NCI-H82 treated with DMSO at 0.1 percent for 48 hours (cell line): ENCODE data around the gene SORCS3.

Experiments used
- DNase-seq: peaks from one replicate; lab custom pipeline; 2025; ENCODE audit not compliant: unreplicated experiment; lab: John Stamatoyannopoulos, UW

Gene SORCS3

GRCh38 chr10:104908581-104908980 is 267.5 kb downstream of the SORCS3 start:
- DNase-seq = no peak

GRCh38 chr10:104910712-104911111 is 269.6 kb downstream of the SORCS3 start:
- no peak for DNase-seq

- DNase-seq = no peak
Observed at GRCh38 chr10:104913390-104913789, 272.3 kb downstream of the SORCS3 start.

- no peak for DNase-seq
Observed at GRCh38 chr10:104920476-104920875, 279.4 kb downstream of the SORCS3 start.

- DNase-seq = peak; percentile 18
Observed at GRCh38 chr10:104921763-104922162, 280.7 kb downstream of the SORCS3 start.

- no peak for DNase-seq
Observed at GRCh38 chr10:104922810-104923209, 281.7 kb downstream of the SORCS3 start.

- DNase-seq = no peak
Observed at GRCh38 chr10:104923501-104923900, 282.4 kb downstream of the SORCS3 start.

GRCh38 chr10:104924101-104924795 is 283.2 kb downstream of the SORCS3 start:
- DNase-seq = no peak

- peak; percentile 29 for DNase-seq
Observed at GRCh38 chr10:104925232-104925851, 284.3 kb downstream of the SORCS3 start.

GRCh38 chr10:104928734-104929133 is 287.6 kb downstream of the SORCS3 start:
- no peak for DNase-seq

- no peak for DNase-seq
Observed at GRCh38 chr10:104931612-104932134, 290.6 kb downstream of the SORCS3 start.

GRCh38 chr10:104935656-104936055 is 294.6 kb downstream of the SORCS3 start:
- DNase-seq = no peak

GRCh38 chr10:104937567-104937966 is 296.5 kb downstream of the SORCS3 start:
- DNase-seq = no peak

- DNase-seq = no peak
Observed at GRCh38 chr10:104938031-104938430, 296.9 kb downstream of the SORCS3 start.

GRCh38 chr10:104941662-104942061 is 300.6 kb downstream of the SORCS3 start:
- no peak for DNase-seq

GRCh38 chr10:104947314-104947713 is 306.2 kb downstream of the SORCS3 start:
- no peak for DNase-seq

GRCh38 chr10:104957178-104957841 is 316.2 kb downstream of the SORCS3 start:
- DNase-seq = no peak

- DNase-seq = no peak
Observed at GRCh38 chr10:104966563-104967297, 325.6 kb downstream of the SORCS3 start.

- DNase-seq = no peak
Observed at GRCh38 chr10:104980368-104980767, 339.3 kb downstream of the SORCS3 start.

- DNase-seq = no peak
Observed at GRCh38 chr10:104981995-104982394, 340.9 kb downstream of the SORCS3 start.

GRCh38 chr10:104988686-104989085 is 347.6 kb downstream of the SORCS3 start:
- DNase-seq = no peak
